ENCODE measurements around the gene PPEF2.

The PPEF2 gene

DNA sequence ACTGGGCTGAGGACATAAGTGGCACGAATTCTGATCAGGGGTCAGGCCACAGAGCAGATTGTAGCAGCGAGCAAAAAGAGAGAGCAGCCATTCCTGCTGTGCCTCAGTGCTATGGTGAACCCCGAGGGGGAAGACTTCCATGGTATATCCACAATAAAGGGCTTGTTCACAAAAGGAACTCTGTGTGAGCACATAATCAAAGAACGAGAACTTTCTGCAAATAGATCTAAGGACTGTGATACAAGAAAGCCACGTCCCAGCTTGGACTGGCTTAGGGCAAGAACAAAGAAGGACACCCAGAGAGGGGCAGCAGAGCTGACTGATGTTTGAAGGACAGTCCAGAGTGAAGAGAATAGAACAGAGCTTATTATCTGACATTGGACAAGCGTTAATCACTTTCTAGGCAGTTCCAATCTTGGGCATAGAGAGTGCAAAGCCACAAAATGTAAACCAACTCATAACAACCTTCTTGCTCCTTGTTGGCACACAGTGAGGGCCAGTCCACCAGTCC, 24.0 kb downstream of the PPEF2 start:
- no peak overlapping the region for H3K23ac ChIP-seq (ENCODE audit: low read length in 2 of 2)
- H3K27me3 ChIP-seq (ENCODE audit: control insufficient read depth in 1 of 2, insufficient read depth in 1 of 2, low read length in 2 of 2), result peaks cover 9 to 11% of the 10 kb centered on the region in 2 experiments
- no peak overlapping the region for H3K4me3 ChIP-seq (ENCODE audit: insufficient read depth in 1 of 2, low read depth in 1 of 2, low read length in 2 of 2)
- no peak overlapping the region for H3K18ac ChIP-seq (ENCODE audit: low read depth in 1 of 2, low read length in 2 of 2)
- WGBS, result 56% methylated on average over 6 of the region's 6 CpGs
- DNase-seq, result no peak
- no peak overlapping the region for H4K8ac ChIP-seq (ENCODE audit: low read length)
- H3K4me2 ChIP-seq (ENCODE audit: low read length, poor library complexity, severe bottlenecking), result no peak overlapping the region
- H2BK5ac ChIP-seq (ENCODE audit: low read depth, low read length, poor library complexity, severe bottlenecking), result no peak overlapping the region
- H3K9ac ChIP-seq (ENCODE audit: low read length), result no peak overlapping the region
- no peaks in the 10 kb centered on the region for H3K4me1 ChIP-seq (ENCODE audit: control insufficient read depth, insufficient read depth, low read depth, low read length)
- no peak overlapping the region for H2AFZ ChIP-seq (ENCODE audit: low read depth, low read length)
- no peak overlapping the region for H2BK12ac ChIP-seq (ENCODE audit: low read length in 2 of 2)
- no peak overlapping the region for H4K91ac ChIP-seq (ENCODE audit: low read length)
- H3K27ac ChIP-seq (ENCODE audit: low read length, poor library complexity, severe bottlenecking), result no peak overlapping the region
- H2BK15ac ChIP-seq (ENCODE audit: low read depth, poor library complexity, severe bottlenecking), result no peak overlapping the region
- H3K4ac ChIP-seq (ENCODE audit: low read depth in 1 of 2, low read length in 2 of 2), result no peak overlapping the region
- H2BK120ac ChIP-seq (ENCODE audit: low read depth, low read length), result no peak overlapping the region
- no peak overlapping the region for H2AK5ac ChIP-seq (ENCODE audit: low read length, severe bottlenecking)
- no peak overlapping the region for H3K14ac ChIP-seq (ENCODE audit: low read length in 2 of 2)
- H3K36me3 ChIP-seq (ENCODE audit: control insufficient read depth in 1 of 2, insufficient read depth in 2 of 2, low read depth in 1 of 2, low read length in 2 of 2), result no peaks in the 10 kb centered on the region
- no peaks in the 10 kb centered on the region for H3K79me1 ChIP-seq (replicated peaks; ENCODE audit: low read length, poor library complexity, severe bottlenecking)
- H3K9me3 ChIP-seq (ENCODE audit: control insufficient read depth, low read length), result no peaks in the 10 kb centered on the region

DNA sequence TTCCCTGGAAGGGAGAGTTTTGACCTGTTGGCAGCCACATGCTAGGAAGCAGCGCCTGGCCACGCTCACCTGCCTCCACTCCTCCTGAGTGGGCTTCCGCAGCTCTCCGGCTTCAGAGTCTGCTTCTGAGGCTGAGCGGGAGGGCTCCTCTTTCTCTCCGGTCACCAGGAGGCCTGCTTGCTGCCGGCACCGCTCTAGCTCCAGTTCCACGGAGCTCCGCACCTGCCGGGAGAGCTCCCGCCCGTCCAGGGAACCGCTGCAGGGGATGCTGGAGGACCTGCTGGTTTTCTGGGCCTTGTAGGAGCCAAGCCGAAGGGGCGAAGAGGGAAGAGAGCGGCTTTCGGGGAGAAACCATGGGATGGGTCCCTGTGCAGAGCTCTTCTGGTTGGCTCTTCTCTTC, 26.0 kb downstream of the PPEF2 start:
- Histone ChIP-seq H2AFZ (ENCODE audit: low read depth, low read length) (no peak overlapping the region), H2BK120ac (ENCODE audit: low read depth, low read length) (no peak overlapping the region), H3K18ac (ENCODE audit: low read depth in 1 of 2, low read length in 2 of 2) (no peak overlapping the region), H2AK5ac (ENCODE audit: low read length, severe bottlenecking) (no peak overlapping the region), H3K4me2 (ENCODE audit: low read length, poor library complexity, severe bottlenecking) (no peak overlapping the region), H4K8ac (ENCODE audit: low read length) (no peak overlapping the region), H3K27me3 (ENCODE audit: control insufficient read depth in 1 of 2, insufficient read depth in 1 of 2, low read length in 2 of 2) (peaks cover 9 to 11% of the 10 kb centered on the region in 2 experiments), H3K79me1 (replicated peaks; ENCODE audit: low read length, poor library complexity, severe bottlenecking) (no peaks in the 10 kb centered on the region), H3K9ac (ENCODE audit: low read length) (no peak overlapping the region), H2BK12ac (ENCODE audit: low read length in 2 of 2) (no peak overlapping the region), H3K14ac (ENCODE audit: low read length in 2 of 2) (no peak overlapping the region), H3K23ac (ENCODE audit: low read length in 2 of 2) (no peak overlapping the region), H4K91ac (ENCODE audit: low read length) (no peak overlapping the region), H3K9me3 (ENCODE audit: control insufficient read depth, low read length) (no peaks in the 10 kb centered on the region), H3K27ac (ENCODE audit: low read length, poor library complexity, severe bottlenecking) (no peak overlapping the region), H2BK15ac (ENCODE audit: low read depth, poor library complexity, severe bottlenecking) (no peak overlapping the region), H3K4me3 (ENCODE audit: insufficient read depth in 1 of 2, low read depth in 1 of 2, low read length in 2 of 2) (no peak overlapping the region), H3K36me3 (ENCODE audit: control insufficient read depth in 1 of 2, insufficient read depth in 2 of 2, low read depth in 1 of 2, low read length in 2 of 2) (no peaks in the 10 kb centered on the region), H3K4me1 (ENCODE audit: control insufficient read depth, insufficient read depth, low read depth, low read length) (no peaks in the 10 kb centered on the region), H3K4ac (ENCODE audit: low read depth in 1 of 2, low read length in 2 of 2) (no peak overlapping the region), H2BK5ac (ENCODE audit: low read depth, low read length, poor library complexity, severe bottlenecking) (no peak overlapping the region)
- DNase-seq, result no peak
- 83% methylated on average over 18 of the region's 18 CpGs for WGBS

DNA sequence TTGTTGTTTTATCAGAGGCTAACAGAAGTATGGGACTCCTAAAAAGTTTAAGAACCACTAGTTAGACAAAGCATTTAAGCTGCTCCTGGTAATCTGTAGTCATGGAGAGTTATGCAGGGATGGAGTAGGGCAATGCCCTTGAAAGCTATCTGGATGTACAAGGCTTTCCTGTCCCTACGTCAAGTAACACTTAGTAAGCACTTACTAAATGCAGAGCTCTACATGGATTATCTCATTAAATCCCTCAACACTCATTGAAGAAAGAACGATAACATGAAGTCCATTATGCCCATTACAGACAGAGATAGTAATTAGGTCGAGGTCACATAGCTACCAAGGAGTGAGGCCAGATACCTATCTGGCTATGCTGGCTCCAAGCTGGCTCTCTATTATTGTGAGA, 33.2 kb downstream of the PPEF2 start:
- H4K91ac ChIP-seq (ENCODE audit: low read length), result no peak overlapping the region
- no peak overlapping the region for H2BK12ac ChIP-seq (ENCODE audit: low read length in 2 of 2)
- no peaks in the 10 kb centered on the region for H3K36me3 ChIP-seq (ENCODE audit: control insufficient read depth in 1 of 2, insufficient read depth in 2 of 2, low read depth in 1 of 2, low read length in 2 of 2)
- no peak overlapping the region for H3K18ac ChIP-seq (ENCODE audit: low read depth in 1 of 2, low read length in 2 of 2)
- no peak overlapping the region for H3K9ac ChIP-seq (ENCODE audit: low read length)
- H3K4me2 ChIP-seq (ENCODE audit: low read length, poor library complexity, severe bottlenecking), result no peak overlapping the region
- no peaks in the 10 kb centered on the region for H3K4me1 ChIP-seq (ENCODE audit: control insufficient read depth, insufficient read depth, low read depth, low read length)
- DNase-seq, result no peak
- no peaks in the 10 kb centered on the region for H3K79me1 ChIP-seq (replicated peaks; ENCODE audit: low read length, poor library complexity, severe bottlenecking)
- H2BK120ac ChIP-seq (ENCODE audit: low read depth, low read length), result no peak overlapping the region
- no peak overlapping the region for H3K4ac ChIP-seq (ENCODE audit: low read depth in 1 of 2, low read length in 2 of 2)
- no peak overlapping the region for H4K8ac ChIP-seq (ENCODE audit: low read length)
- WGBS, result 67% methylated on average over 3 of the region's 3 CpGs
- peaks cover 0 to 6% of the 10 kb centered on the region in 2 experiments for H3K27me3 ChIP-seq (ENCODE audit: control insufficient read depth in 1 of 2, insufficient read depth in 1 of 2, low read length in 2 of 2)
- H3K23ac ChIP-seq (ENCODE audit: low read length in 2 of 2), result no peak overlapping the region
- no peak overlapping the region for H2BK15ac ChIP-seq (ENCODE audit: low read depth, poor library complexity, severe bottlenecking)
- no peak overlapping the region for H2AFZ ChIP-seq (ENCODE audit: low read depth, low read length)
- H3K9me3 ChIP-seq (ENCODE audit: control insufficient read depth, low read length), result no peaks in the 10 kb centered on the region
- no peak overlapping the region for H3K4me3 ChIP-seq (ENCODE audit: insufficient read depth in 1 of 2, low read depth in 1 of 2, low read length in 2 of 2)
- H3K27ac ChIP-seq (ENCODE audit: low read length, poor library complexity, severe bottlenecking), result no peak overlapping the region
- H3K14ac ChIP-seq (ENCODE audit: low read length in 2 of 2), result no peak overlapping the region
- H2BK5ac ChIP-seq (ENCODE audit: low read depth, low read length, poor library complexity, severe bottlenecking), result no peak overlapping the region
- no peak overlapping the region for H2AK5ac ChIP-seq (ENCODE audit: low read length, severe bottlenecking)

GRCh38 chr4:75867130-75867529, 35.1 kb downstream of the PPEF2 start:
- DNase-seq, result no peak
- Histone ChIP-seq H2BK120ac (ENCODE audit: low read depth, low read length) (no peak overlapping the region), H2AK5ac (ENCODE audit: low read length, severe bottlenecking) (no peak overlapping the region), H3K18ac (ENCODE audit: low read depth in 1 of 2, low read length in 2 of 2) (no peak overlapping the region), H3K23ac (ENCODE audit: low read length in 2 of 2) (no peak overlapping the region), H3K27me3 (ENCODE audit: control insufficient read depth in 1 of 2, insufficient read depth in 1 of 2, low read length in 2 of 2) (peaks cover 0 to 6% of the 10 kb centered on the region in 2 experiments), H2BK12ac (ENCODE audit: low read length in 2 of 2) (no peak overlapping the region), H2AFZ (ENCODE audit: low read depth, low read length) (no peak overlapping the region), H3K79me1 (replicated peaks; ENCODE audit: low read length, poor library complexity, severe bottlenecking) (no peaks in the 10 kb centered on the region), H3K4me2 (ENCODE audit: low read length, poor library complexity, severe bottlenecking) (no peak overlapping the region), H3K4me1 (ENCODE audit: control insufficient read depth, insufficient read depth, low read depth, low read length) (no peaks in the 10 kb centered on the region), H3K36me3 (ENCODE audit: control insufficient read depth in 1 of 2, insufficient read depth in 2 of 2, low read depth in 1 of 2, low read length in 2 of 2) (no peaks in the 10 kb centered on the region), H3K4ac (ENCODE audit: low read depth in 1 of 2, low read length in 2 of 2) (no peak overlapping the region), H2BK15ac (ENCODE audit: low read depth, poor library complexity, severe bottlenecking) (no peak overlapping the region), H3K14ac (ENCODE audit: low read length in 2 of 2) (no peak overlapping the region), H3K9me3 (ENCODE audit: control insufficient read depth, low read length) (no peaks in the 10 kb centered on the region), H4K8ac (ENCODE audit: low read length) (no peak overlapping the region), H3K4me3 (ENCODE audit: insufficient read depth in 1 of 2, low read depth in 1 of 2, low read length in 2 of 2) (no peak overlapping the region), H3K27ac (ENCODE audit: low read length, poor library complexity, severe bottlenecking) (no peak overlapping the region), H3K9ac (ENCODE audit: low read length) (no peak overlapping the region), H2BK5ac (ENCODE audit: low read depth, low read length, poor library complexity, severe bottlenecking) (no peak overlapping the region), H4K91ac (ENCODE audit: low read length) (no peak overlapping the region)
- 97% methylated on average over 2 of the region's 3 CpGs for WGBS
